NCI-H2171 treated with DMSO at 0.1 percent for 48 hours (cell line): ENCODE data around the gene HMGB2.

ENCODE experiments used
- DNase-seq: peaks from one replicate; lab custom pipeline; 2025; lab: John Stamatoyannopoulos, UW

HMGB2 gene

DNA sequence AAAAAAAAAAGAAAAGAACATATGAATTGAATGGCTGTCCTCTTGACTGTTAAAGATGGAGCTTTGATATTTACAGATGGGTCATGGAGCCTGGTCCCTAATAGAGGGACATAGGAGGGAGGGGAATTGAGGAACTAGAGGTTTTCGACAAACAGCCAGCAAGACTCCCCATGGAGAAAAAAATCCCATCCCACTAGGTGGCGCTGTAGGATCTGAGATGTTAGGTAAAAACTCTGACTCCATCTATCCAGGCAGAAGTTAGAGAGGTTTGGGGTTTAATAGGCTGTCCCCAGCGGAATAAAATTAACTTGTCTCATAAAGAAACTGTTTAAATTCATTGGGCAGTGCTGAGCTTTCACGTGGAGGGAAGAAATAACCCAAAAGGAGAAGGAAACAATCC lies 45.9 kb downstream of the HMGB2 start:
- DNase-seq = no peak

DNA sequence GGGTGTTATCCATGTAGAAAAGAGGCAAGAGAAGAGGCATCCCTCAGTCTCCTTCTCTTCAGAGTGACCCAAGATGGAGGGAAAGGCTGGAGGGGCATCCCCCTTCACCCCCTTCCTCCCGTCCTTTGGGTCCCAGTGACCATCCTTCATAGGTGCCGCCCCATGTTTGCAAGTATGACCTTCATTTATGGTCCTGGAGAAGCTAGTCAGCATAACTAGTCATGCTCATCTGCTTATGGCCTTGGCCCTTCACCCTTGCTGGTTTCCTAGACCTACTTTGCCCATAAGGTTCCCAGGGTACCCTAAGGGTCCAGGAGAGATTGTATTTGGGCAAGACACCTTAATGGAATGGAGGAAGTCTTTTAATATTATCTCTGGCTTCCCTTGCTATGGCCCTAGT lies 46.7 kb downstream of the HMGB2 start:
- no peak for DNase-seq

GRCh38 chr4:173284463-173284862 lies 49.7 kb downstream of the HMGB2 start:
- DNase-seq = no peak

DNA sequence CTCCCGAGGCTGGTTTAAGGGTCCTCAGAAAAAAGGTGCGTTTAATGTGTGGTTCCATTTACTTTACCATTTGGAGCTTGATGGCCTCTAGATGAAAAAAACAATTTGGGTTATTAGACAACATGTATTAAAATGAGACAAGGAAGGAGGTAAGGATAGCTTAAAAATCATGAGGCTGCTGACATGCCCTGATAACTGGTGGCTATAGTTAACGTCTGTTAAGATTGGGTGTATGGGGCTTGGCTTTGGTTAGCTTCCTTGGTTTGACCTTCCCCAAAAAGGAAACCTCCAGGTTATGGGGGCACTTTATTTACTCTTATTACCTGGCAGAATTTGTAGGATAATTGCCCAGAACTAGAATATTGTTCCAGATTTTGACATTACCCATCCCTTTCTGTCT lies 51.5 kb downstream of the HMGB2 start:
- no peak for DNase-seq

DNA sequence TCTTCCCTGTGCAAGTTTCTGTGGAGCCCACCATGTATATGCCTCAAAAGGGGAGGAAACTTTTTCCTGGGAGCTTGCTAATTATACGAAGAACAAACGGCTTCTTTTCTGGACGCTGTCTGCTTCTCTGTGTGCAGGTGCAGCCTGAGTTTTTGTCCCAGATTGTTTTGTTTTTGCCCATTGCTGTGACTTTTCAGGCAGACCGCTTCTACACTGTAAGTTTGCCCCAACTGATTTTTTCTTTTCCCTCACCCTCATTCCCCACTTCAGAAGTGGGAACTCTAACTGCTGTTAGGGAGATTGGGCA lies 51.9 kb downstream of the HMGB2 start:
- no peak for DNase-seq

GRCh38 chr4:173281406-173282255 lies 52.5 kb downstream of the HMGB2 start:
- DNase-seq = no peak
